Natural killer cell (primary cell): ENCODE results near the gene ZNF597. TPM values are rescaled to one million over a fixed set of nuclear protein-coding genes. Genes with fewer than 3 reads are reported as not detected.

Experiments used
- ATAC-seq, 3 donors: fragments of 150-1000 bp in 2 of 3; fragments of 200-7000 bp in 1 of 3; cut with Tn5 transposase; 1 replicate in 1 of 3; 2 replicates in 2 of 3; pipeline ENCODE4 v1.10.0; 2021; ENCODE audit warnings: mild to moderate bottlenecking in 2 of 3, moderate library complexity in 2 of 3
- DNase-seq, 2 donors: peaks; one replicate each; pipeline versions ENCODE4 v3.0.0 to v3.0.0-alpha.2; 2013 to 2021; ENCODE audit warnings: mixed read lengths in 1 of 2
- H3K27ac ChIP-seq: one replicate; pipeline ENCODE4 v1.5.1; 2013; ENCODE audit warnings: mild to moderate bottlenecking, low read length
- H3K27me3 ChIP-seq: one replicate; pipeline ENCODE4 v1.6.1; 2013; ENCODE audit warnings: low read length; ENCODE audit not compliant: control insufficient read depth, insufficient read depth
- H3K36me3 ChIP-seq: one replicate; pipeline ENCODE4 v1.6.1; 2013; ENCODE audit warnings: low read length; ENCODE audit not compliant: control insufficient read depth, insufficient read depth
- H3K4me1 ChIP-seq: one replicate; pipeline ENCODE4 v1.6.1; 2013; ENCODE audit warnings: low read length; ENCODE audit not compliant: control insufficient read depth, insufficient read depth
- H3K4me3 ChIP-seq: one replicate; pipeline ENCODE4 v1.5.1; 2013; ENCODE audit warnings: low read length
- H3K9me3 ChIP-seq: one replicate; pipeline ENCODE4 v1.6.1; 2013; ENCODE audit warnings: low read length; ENCODE audit not compliant: control insufficient read depth, insufficient read depth
- H3K27ac Mint-ChIP-seq, 2 donors: one replicate each; pipeline ENCODE4 v1.8.0; 2022; ENCODE audit warnings: mild to moderate bottlenecking in 2 of 2, mixed read lengths in 2 of 2, moderate library complexity in 1 of 2
- H3K27me3 Mint-ChIP-seq, 2 donors: one replicate each; pipeline ENCODE4 v1.8.0; 2022; ENCODE audit warnings: low read depth in 2 of 2, mixed read lengths in 2 of 2
- H3K36me3 Mint-ChIP-seq: one replicate; pipeline ENCODE4 v1.8.0; 2022; ENCODE audit warnings: mixed read lengths
- H3K4me1 Mint-ChIP-seq, 2 donors: one replicate each; pipeline ENCODE4 v1.8.0; 2022; ENCODE audit warnings: mixed read lengths in 2 of 2
- H3K4me3 Mint-ChIP-seq: one replicate; pipeline ENCODE4 v1.8.0; 2022; ENCODE audit warnings: mild to moderate bottlenecking, moderate library complexity, mixed read lengths
- H3K9me3 Mint-ChIP-seq, 2 donors: one replicate each; pipeline ENCODE4 v1.8.0; 2022; ENCODE audit warnings: mixed read lengths in 2 of 2
- CTCF ChIP-seq: fragments of 200-600 bp; IDR thresholded peaks from one replicate; pipeline ENCODE4 v1.8.0; 2022; ENCODE audit warnings: antibody characterized with exemption
- WGBS: methylation state at CpG from one replicate; pipeline ENCODE4 v1.1.7; 2013; ENCODE audit warnings: missing lambda C conversion rate; ENCODE audit not compliant: insufficient coverage; 5-methylcytosine and 5-hydroxymethylcytosine counted together
- intact Hi-C: fragments of 100-400 bp; cut with micrococcal nuclease; formaldehyde crosslinking; loops from one replicate; pipeline ENCODE4 v1.14.2; 2022
- total RNA-seq, 4 donors: library from RNA; stranded (reverse); fragments of 120-200 nt in 1 of 4; gene quantifications; one replicate each; pipeline versions ENCODE4 v1.2.3 to v1.2.4, GENCODE V29; 2013 to 2022

Gene ZNF597
- total RNA-seq, 3 donors from 2014 or later (not counting 1 experiment from before 2014, with no cell fraction given) = 1.8 to 3.5 (median 2.8) TPM

GRCh38 chr16:3488801-3489200, 45.5 kb upstream of the ZNF597 start:
- intact Hi-C loops = no loop called here
- Histone ChIP-seq H3K4me3 (no peak overlapping the region), H3K9me3 (no peaks in the 10 kb centered on the region), H3K27me3 (no peaks in the 10 kb centered on the region), H3K36me3 (peaks cover 30% of the 10 kb centered on the region), H3K27ac (no peak overlapping the region), H3K4me1 (no peaks in the 10 kb centered on the region)
- ATAC-seq = no peak
- H3K27me3 Mint-ChIP-seq = no peaks in the 10 kb centered on the region
- H3K27ac Mint-ChIP-seq = no peak overlapping the region
- 75% methylated on average over 8 of the region's 13 CpGs for WGBS
- H3K36me3 Mint-ChIP-seq = no peaks in the 10 kb centered on the region
- no peaks in the 10 kb centered on the region for H3K4me1 Mint-ChIP-seq
- TF ChIP-seq CTCF = no peak
- H3K9me3 Mint-ChIP-seq = no peaks in the 10 kb centered on the region
- no peak overlapping the region for H3K4me3 Mint-ChIP-seq
- DNase-seq = no peak

GRCh38 chr16:3487521-3488410, 44.5 kb upstream of the ZNF597 start:
- no peak overlapping the region for H3K27ac Mint-ChIP-seq
- peaks cover 40% of the 10 kb centered on the region for H3K36me3 ChIP-seq

GRCh38 chr16:3486506-3487215, 43.4 kb upstream of the ZNF597 start:
- 96% methylated on average over 24 of the region's 24 CpGs for WGBS
- Mint-ChIP-seq H3K36me3 (no peaks in the 10 kb centered on the region), H3K27me3 (no peaks in the 10 kb centered on the region), H3K9me3 (no peaks in the 10 kb centered on the region), H3K4me3 (no peak overlapping the region), H3K27ac (no peak overlapping the region), H3K4me1 (peaks cover 0 to 16% of the 10 kb centered on the region in 2 donors)
- H3K27me3 ChIP-seq = no peaks in the 10 kb centered on the region
- peaks cover 49% of the 10 kb centered on the region for H3K36me3 ChIP-seq
- H3K4me1 ChIP-seq = no peaks in the 10 kb centered on the region
- DNase-seq (no peak), ATAC-seq (no peak)
- no peaks in the 10 kb centered on the region for H3K9me3 ChIP-seq
- H3K4me3 ChIP-seq = no peak overlapping the region
- TF ChIP-seq CTCF = no peak
- H3K27ac ChIP-seq = no peak overlapping the region
- intact Hi-C loops = no loop called here

More at GRCh38 chr16:3487521-3488410, 44.5 kb upstream of the ZNF597 start:
- H3K9me3 ChIP-seq = no peaks in the 10 kb centered on the region
- TF ChIP-seq CTCF = no peak
- WGBS = 89% methylated on average over 24 of the region's 24 CpGs
- no peak overlapping the region for H3K4me3 ChIP-seq
- no peaks in the 10 kb centered on the region for H3K36me3 Mint-ChIP-seq
- H3K9me3 Mint-ChIP-seq = no peaks in the 10 kb centered on the region
- intact Hi-C loops = no loop called here
- DNase-seq = no peak
- H3K4me3 Mint-ChIP-seq = no peak overlapping the region
- H3K4me1 ChIP-seq = no peaks in the 10 kb centered on the region
- peaks cover 0 to 7% of the 10 kb centered on the region in 2 donors for H3K4me1 Mint-ChIP-seq
- peak in 1 of 3 donors; percentile 23 for ATAC-seq
- no peaks in the 10 kb centered on the region for H3K27me3 Mint-ChIP-seq
- H3K27me3 ChIP-seq = no peaks in the 10 kb centered on the region
- H3K27ac ChIP-seq = no peak overlapping the region
